ENCODE data around the gene KRTAP5-7.

GRCh38 chr11:71486320-71486719 lies 40.7 kb upstream of the KRTAP5-7 start:
- TF ChIP-seq CTCF (IDR thresholded peaks at IDR 0.05; ENCODE audit: low read length) (no peak), EZH2 (IDR thresholded peaks at IDR 0.05; ENCODE audit: borderline replicate concordance, low read length) (no peak)

Measured in OCI-LY1 (cell line).